Measurements from ENCODE around the gene MSN.

Gene MSN

DNA sequence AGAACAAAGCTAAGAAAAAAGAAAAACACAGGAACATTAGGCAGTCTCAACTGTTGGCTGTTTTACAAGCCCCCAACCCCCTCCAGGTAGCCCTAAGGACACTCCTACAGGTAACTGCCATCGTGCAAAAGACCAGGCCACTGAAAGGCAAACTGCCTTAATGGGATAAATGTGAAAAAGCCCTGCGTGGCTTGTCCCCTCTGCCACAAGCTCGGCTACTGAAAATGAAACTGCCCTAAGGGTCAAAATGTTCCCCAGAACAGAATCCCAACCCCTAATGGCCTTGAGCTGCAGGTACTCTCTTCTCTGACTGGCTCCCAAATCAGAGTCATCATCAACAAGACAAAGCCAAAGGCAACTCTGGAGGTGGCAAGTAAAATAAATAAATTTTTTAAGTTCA, 84.8 kb downstream of the MSN start:
- H3K4me1 ChIP-seq (ENCODE audit: control insufficient read depth, insufficient read depth, low read length), result no peaks in the 10 kb centered on the region
- H3K4me3 ChIP-seq (ENCODE audit: low read depth, low read length), result no peak overlapping the region
- peaks cover 6% of the 10 kb centered on the region for H3K9me3 ChIP-seq (ENCODE audit: control insufficient read depth, insufficient read depth, low read depth, low read length)
- ChIA-PET POLR2A (no interaction called here), CTCF (interaction anchor here (0.8 kb wide), 1 partner anchor 171 kb away, joined by 4 read pairs; no protein-coding TSS in a partner anchor)
- H3K27ac ChIP-seq (ENCODE audit: extremely low read depth, low read depth, low read length), result no peak overlapping the region
- no peak for TF ChIP-seq ZNF112 (tag by site-specific recombination; IDR thresholded peaks at IDR 0.05)
- TF ChIP-seq, protein P1, sequence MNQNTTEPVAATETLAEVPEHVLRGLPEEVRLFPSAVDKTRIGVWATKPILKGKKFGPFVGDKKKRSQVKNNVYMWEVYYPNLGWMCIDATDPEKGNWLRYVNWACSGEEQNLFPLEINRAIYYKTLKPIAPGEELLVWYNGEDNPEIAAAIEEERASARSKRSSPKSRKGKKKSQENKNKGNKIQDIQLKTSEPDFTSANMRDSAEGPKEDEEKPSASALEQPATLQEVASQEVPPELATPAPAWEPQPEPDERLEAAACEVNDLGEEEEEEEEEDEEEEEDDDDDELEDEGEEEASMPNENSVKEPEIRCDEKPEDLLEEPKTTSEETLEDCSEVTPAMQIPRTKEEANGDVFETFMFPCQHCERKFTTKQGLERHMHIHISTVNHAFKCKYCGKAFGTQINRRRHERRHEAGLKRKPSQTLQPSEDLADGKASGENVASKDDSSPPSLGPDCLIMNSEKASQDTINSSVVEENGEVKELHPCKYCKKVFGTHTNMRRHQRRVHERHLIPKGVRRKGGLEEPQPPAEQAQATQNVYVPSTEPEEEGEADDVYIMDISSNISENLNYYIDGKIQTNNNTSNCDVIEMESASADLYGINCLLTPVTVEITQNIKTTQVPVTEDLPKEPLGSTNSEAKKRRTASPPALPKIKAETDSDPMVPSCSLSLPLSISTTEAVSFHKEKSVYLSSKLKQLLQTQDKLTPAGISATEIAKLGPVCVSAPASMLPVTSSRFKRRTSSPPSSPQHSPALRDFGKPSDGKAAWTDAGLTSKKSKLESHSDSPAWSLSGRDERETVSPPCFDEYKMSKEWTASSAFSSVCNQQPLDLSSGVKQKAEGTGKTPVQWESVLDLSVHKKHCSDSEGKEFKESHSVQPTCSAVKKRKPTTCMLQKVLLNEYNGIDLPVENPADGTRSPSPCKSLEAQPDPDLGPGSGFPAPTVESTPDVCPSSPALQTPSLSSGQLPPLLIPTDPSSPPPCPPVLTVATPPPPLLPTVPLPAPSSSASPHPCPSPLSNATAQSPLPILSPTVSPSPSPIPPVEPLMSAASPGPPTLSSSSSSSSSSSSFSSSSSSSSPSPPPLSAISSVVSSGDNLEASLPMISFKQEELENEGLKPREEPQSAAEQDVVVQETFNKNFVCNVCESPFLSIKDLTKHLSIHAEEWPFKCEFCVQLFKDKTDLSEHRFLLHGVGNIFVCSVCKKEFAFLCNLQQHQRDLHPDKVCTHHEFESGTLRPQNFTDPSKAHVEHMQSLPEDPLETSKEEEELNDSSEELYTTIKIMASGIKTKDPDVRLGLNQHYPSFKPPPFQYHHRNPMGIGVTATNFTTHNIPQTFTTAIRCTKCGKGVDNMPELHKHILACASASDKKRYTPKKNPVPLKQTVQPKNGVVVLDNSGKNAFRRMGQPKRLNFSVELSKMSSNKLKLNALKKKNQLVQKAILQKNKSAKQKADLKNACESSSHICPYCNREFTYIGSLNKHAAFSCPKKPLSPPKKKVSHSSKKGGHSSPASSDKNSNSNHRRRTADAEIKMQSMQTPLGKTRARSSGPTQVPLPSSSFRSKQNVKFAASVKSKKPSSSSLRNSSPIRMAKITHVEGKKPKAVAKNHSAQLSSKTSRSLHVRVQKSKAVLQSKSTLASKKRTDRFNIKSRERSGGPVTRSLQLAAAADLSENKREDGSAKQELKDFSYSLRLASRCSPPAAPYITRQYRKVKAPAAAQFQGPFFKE (tag by site-specific recombination; IDR thresholded peaks at IDR 0.05; ENCODE audit: borderline replicate concordance), result no peak
- TF ChIP-seq, protein P2, sequence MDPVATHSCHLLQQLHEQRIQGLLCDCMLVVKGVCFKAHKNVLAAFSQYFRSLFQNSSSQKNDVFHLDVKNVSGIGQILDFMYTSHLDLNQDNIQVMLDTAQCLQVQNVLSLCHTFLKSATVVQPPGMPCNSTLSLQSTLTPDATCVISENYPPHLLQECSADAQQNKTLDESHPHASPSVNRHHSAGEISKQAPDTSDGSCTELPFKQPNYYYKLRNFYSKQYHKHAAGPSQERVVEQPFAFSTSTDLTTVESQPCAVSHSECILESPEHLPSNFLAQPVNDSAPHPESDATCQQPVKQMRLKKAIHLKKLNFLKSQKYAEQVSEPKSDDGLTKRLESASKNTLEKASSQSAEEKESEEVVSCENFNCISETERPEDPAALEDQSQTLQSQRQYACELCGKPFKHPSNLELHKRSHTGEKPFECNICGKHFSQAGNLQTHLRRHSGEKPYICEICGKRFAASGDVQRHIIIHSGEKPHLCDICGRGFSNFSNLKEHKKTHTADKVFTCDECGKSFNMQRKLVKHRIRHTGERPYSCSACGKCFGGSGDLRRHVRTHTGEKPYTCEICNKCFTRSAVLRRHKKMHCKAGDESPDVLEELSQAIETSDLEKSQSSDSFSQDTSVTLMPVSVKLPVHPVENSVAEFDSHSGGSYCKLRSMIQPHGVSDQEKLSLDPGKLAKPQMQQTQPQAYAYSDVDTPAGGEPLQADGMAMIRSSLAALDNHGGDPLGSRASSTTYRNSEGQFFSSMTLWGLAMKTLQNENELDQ (tag by site-specific recombination; IDR thresholded peaks at IDR 0.05; ENCODE audit: low read depth), result no peak
- no peak for TF ChIP-seq ZNF561 (tag by site-specific recombination; IDR thresholded peaks at IDR 0.05; ENCODE audit: borderline replicate concordance)
- TF ChIP-seq ZNF621 (tag by site-specific recombination; IDR thresholded peaks at IDR 0.05), result no peak
- no peak for TF ChIP-seq ZNF2 (tag by site-specific recombination; IDR thresholded peaks at IDR 0.05)
- TF ChIP-seq, protein P3, sequence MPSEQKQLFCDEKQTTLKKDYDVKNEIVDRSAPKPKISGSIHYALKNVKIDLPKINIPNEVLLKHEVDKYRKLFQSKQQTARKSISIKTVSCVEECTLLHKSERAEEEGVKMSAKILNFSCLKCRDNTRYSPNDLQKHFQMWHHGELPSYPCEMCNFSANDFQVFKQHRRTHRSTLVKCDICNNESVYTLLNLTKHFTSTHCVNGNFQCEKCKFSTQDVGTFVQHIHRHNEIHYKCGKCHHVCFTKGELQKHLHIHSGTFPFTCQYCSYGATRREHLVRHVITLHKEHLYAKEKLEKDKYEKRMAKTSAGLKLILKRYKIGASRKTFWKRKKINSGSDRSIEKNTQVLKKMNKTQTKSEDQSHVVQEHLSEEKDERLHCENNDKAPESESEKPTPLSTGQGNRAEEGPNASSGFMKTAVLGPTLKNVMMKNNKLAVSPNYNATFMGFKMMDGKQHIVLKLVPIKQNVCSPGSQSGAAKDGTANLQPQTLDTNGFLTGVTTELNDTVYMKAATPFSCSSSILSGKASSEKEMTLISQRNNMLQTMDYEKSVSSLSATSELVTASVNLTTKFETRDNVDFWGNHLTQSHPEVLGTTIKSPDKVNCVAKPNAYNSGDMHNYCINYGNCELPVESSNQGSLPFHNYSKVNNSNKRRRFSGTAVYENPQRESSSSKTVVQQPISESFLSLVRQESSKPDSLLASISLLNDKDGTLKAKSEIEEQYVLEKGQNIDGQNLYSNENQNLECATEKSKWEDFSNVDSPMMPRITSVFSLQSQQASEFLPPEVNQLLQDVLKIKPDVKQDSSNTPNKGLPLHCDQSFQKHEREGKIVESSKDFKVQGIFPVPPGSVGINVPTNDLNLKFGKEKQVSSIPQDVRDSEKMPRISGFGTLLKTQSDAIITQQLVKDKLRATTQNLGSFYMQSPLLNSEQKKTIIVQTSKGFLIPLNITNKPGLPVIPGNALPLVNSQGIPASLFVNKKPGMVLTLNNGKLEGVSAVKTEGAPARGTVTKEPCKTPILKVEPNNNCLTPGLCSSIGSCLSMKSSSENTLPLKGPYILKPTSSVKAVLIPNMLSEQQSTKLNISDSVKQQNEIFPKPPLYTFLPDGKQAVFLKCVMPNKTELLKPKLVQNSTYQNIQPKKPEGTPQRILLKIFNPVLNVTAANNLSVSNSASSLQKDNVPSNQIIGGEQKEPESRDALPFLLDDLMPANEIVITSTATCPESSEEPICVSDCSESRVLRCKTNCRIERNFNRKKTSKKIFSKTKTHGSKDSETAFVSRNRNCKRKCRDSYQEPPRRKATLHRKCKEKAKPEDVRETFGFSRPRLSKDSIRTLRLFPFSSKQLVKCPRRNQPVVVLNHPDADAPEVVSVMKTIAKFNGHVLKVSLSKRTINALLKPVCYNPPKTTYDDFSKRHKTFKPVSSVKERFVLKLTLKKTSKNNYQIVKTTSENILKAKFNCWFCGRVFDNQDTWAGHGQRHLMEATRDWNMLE (tag by site-specific recombination; conservative IDR thresholded peaks at IDR 0.05; ENCODE audit: low read depth), result no peak
- TF ChIP-seq ZNF473 (tag by site-specific recombination; IDR thresholded peaks at IDR 0.05), result no peak
- no peak for TF ChIP-seq ZNF221 (tag by site-specific recombination; IDR thresholded peaks at IDR 0.05; ENCODE audit: borderline replicate concordance)
- TF ChIP-seq ZIC2 (tag by site-specific recombination; IDR thresholded peaks at IDR 0.05), result no peak
- no peak for TF ChIP-seq SP3 (tag by site-specific recombination; IDR thresholded peaks at IDR 0.05)
- TF ChIP-seq ZNF544 (tag by site-specific recombination; IDR thresholded peaks at IDR 0.05), result no peak
- TF ChIP-seq ZNF426 (tag by site-specific recombination; IDR thresholded peaks at IDR 0.05), result no peak
- TF ChIP-seq TCF7L2 (IDR thresholded peaks at IDR 0.05; ENCODE audit: borderline replicate concordance, low read depth, low read length), result no peak
- TF ChIP-seq ZNF335 (tag by site-specific recombination; conservative IDR thresholded peaks at IDR 0.05), result no peak
- TF ChIP-seq ZNF416 (tag by site-specific recombination; IDR thresholded peaks at IDR 0.05), result no peak
- TF ChIP-seq ZNF16 (tag by site-specific recombination; IDR thresholded peaks at IDR 0.05; ENCODE audit: low read depth), result no peak
- TF ChIP-seq, protein P4, sequence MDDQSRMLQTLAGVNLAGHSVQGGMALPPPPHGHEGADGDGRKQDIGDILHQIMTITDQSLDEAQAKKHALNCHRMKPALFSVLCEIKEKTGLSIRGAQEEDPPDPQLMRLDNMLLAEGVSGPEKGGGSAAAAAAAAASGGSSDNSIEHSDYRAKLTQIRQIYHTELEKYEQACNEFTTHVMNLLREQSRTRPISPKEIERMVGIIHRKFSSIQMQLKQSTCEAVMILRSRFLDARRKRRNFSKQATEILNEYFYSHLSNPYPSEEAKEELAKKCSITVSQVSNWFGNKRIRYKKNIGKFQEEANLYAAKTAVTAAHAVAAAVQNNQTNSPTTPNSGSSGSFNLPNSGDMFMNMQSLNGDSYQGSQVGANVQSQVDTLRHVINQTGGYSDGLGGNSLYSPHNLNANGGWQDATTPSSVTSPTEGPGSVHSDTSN (CRISPR knock-in tag; IDR thresholded peaks at IDR 0.05), result no peak
- H3K36me3 ChIP-seq (ENCODE audit: control insufficient read depth in 2 of 2, insufficient read depth in 1 of 2, low read length in 2 of 2), result no peaks in the 10 kb centered on the region
